Loucy (cell line): ENCODE measurements around the gene SLC17A3.

Experiments used
- H2AFZ ChIP-seq: fragments of 200-600 bp; sonication (generic); 2 replicates; pipeline ENCODE4 v1.6.0; 2016; ENCODE audit warnings: antibody characterized with exemption, mild to moderate bottlenecking, low read length, moderate library complexity
- H3F3A ChIP-seq: fragments of 200-600 bp; 2 replicates; pipeline ENCODE4 v1.6.0; 2016; ENCODE audit warnings: antibody characterized with exemption, low read depth, mild to moderate bottlenecking
- H3K27me3 ChIP-seq: fragments of 200-600 bp; sonication (generic); 2 replicates; pipeline ENCODE4 v1.6.1; 2014; ENCODE audit warnings: low read length, mild to moderate bottlenecking; ENCODE audit not compliant: insufficient read depth, poor library complexity, severe bottlenecking
- H3K36me3 ChIP-seq: fragments of 200-600 bp; sonication (generic); 2 replicates; pipeline ENCODE4 v1.6.1; 2016; ENCODE audit warnings: low read length; ENCODE audit not compliant: insufficient read depth
- H3K4me1 ChIP-seq: fragments of 200-600 bp; sonication (generic); 2 replicates; pipeline ENCODE4 v1.5.1; 2014; ENCODE audit warnings: low read length, mild to moderate bottlenecking; ENCODE audit not compliant: insufficient read depth, poor library complexity, severe bottlenecking
- H3K4me2 ChIP-seq: fragments of 200-600 bp; sonication (generic); 2 replicates; pipeline ENCODE4 v1.6.0; 2014; ENCODE audit warnings: antibody characterized with exemption, low read length, low read depth, mild to moderate bottlenecking; ENCODE audit not compliant: poor library complexity, severe bottlenecking
- H3K4me3 ChIP-seq: fragments of 200-600 bp; sonication (generic); 2 replicates; pipeline ENCODE4 v1.5.1; 2014; ENCODE audit warnings: low read length, mild to moderate bottlenecking, mixed read lengths; ENCODE audit not compliant: poor library complexity, severe bottlenecking
- H3K79me2 ChIP-seq: fragments of 200-600 bp; sonication (generic); 2 replicates; pipeline ENCODE4 v1.6.1; 2014; ENCODE audit warnings: low read length; ENCODE audit not compliant: insufficient read depth
- H3K9ac ChIP-seq: fragments of 200-600 bp; sonication (generic); 2 replicates; pipeline ENCODE4 v1.6.0; 2014; ENCODE audit warnings: mild to moderate bottlenecking, low read depth, low read length, moderate library complexity; ENCODE audit not compliant: poor library complexity, severe bottlenecking
- H3K9me2 ChIP-seq: fragments of 200-600 bp; sonication (generic); replicated peaks from 2 replicates; pipeline ENCODE4 v1.6.1; 2016; ENCODE audit warnings: low read depth, low read length, mixed read lengths
- H3K9me3 ChIP-seq: fragments of 200-600 bp; sonication (generic); 2 replicates; pipeline ENCODE4 v1.6.1; 2014; ENCODE audit warnings: mild to moderate bottlenecking, antibody characterized with exemption, low read length, low read depth; ENCODE audit not compliant: insufficient read depth
- H4K20me1 ChIP-seq: fragments of 200-600 bp; sonication (generic); 2 replicates; pipeline ENCODE4 v1.6.0; 2014; ENCODE audit warnings: antibody characterized with exemption, low read length, mild to moderate bottlenecking; ENCODE audit not compliant: insufficient read depth, poor library complexity, severe bottlenecking
- EZH2phosphoT487 ChIP-seq: fragments of 200-600 bp; IDR thresholded peaks from 2 replicates; pipeline ENCODE4 v1.6.1; 2018; ENCODE audit warnings: antibody characterized with exemption, mild to moderate bottlenecking, moderate library complexity, borderline replicate concordance
- TF ChIP-seq, protein P1 (sequence below): fragments of 200-600 bp; sonication (generic); conservative IDR thresholded peaks from 2 replicates; pipeline ENCODE4 v1.5.1; 2014; ENCODE audit warnings: mild to moderate bottlenecking, antibody characterized with exemption, low read length

Gene SLC17A3

DNA sequence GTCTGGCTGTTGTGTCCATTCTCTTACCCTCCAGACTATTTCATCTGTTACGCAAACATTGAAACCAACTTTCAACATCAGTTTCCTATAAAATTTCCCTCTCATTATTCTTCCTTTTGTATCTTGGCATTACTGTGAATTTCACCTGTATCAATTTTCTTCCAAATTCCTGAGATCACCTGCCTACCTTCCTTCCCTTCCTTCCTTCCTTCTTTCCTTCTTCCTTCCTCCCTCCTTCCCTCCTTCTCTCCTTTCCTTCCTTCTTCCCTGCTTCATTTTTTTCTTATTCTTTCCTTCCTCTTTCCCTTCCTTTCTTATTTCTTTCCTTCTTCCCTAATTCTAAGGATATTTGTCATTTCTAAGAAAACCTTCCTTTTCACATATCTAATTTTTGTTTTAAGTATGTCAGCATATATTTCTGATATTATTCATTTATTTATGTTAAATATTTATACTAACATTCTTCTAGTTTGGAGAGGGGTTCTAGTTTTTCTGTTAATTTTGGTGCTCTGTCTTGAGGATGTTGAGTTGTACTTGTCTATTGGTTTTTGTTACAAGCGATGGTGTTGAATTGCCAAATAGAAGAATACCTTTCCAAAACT, 4.8 kb upstream of the SLC17A3 start:
- TF ChIP-seq EZH2phosphoT487, result no peak
- TF ChIP-seq, protein P1, sequence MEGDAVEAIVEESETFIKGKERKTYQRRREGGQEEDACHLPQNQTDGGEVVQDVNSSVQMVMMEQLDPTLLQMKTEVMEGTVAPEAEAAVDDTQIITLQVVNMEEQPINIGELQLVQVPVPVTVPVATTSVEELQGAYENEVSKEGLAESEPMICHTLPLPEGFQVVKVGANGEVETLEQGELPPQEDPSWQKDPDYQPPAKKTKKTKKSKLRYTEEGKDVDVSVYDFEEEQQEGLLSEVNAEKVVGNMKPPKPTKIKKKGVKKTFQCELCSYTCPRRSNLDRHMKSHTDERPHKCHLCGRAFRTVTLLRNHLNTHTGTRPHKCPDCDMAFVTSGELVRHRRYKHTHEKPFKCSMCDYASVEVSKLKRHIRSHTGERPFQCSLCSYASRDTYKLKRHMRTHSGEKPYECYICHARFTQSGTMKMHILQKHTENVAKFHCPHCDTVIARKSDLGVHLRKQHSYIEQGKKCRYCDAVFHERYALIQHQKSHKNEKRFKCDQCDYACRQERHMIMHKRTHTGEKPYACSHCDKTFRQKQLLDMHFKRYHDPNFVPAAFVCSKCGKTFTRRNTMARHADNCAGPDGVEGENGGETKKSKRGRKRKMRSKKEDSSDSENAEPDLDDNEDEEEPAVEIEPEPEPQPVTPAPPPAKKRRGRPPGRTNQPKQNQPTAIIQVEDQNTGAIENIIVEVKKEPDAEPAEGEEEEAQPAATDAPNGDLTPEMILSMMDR, result no peak
- Histone ChIP-seq H2AFZ (no peak overlapping the region), H3F3A (no peaks in the 10 kb centered on the region)

DNA sequence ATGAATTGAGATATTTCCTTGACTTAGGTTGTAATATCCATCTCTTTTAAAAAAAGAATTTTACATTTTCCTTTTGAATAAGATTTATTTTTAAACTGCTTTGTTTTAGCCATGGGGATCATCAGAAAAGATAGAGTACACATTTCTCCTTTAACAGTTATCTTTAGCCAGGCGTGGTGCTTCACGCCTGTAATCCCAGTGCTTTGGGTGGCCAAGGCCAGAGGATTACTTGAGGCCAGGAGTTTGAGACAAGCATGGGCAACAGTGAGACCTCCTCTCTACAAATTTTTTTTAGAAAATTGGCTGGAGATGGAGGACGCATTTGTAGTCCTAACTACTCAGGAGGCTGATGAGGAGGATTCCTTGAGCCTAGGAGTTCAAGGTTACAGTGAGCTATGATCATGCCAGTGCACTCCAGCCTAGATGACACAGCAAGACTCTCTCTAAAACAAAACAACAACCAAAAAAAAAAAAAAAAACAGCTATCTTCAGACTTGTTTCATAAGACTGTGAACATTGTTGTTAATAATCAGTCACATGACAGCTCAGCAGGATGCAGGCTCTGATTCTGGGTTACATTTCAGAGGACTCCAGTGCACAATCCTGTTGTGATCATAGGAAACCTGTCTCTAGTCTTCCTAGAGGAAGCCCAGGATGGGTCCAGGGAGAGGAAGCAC, 2.0 kb upstream of the SLC17A3 start:
- Histone ChIP-seq H3F3A (no peaks in the 10 kb centered on the region), H3K79me2 (no peaks in the 10 kb centered on the region), H3K4me1 (no peaks in the 10 kb centered on the region), H3K4me3 (no peak overlapping the region), H3K9me3 (no peaks in the 10 kb centered on the region), H2AFZ (no peak overlapping the region), H3K9ac (no peak overlapping the region), H4K20me1 (no peaks in the 10 kb centered on the region), H3K4me2 (no peak overlapping the region), H3K9me2 (no peaks in the 10 kb centered on the region), H3K36me3 (no peaks in the 10 kb centered on the region), H3K27me3 (no peaks in the 10 kb centered on the region)
- TF ChIP-seq, protein P1, result no peak
- no peak for TF ChIP-seq EZH2phosphoT487

More for the DNA sequence above, 4.8 kb upstream of the SLC17A3 start:
- H3K27me3 ChIP-seq, result no peaks in the 10 kb centered on the region
- no peaks in the 10 kb centered on the region for H3K9me3 ChIP-seq
- H3K4me1 ChIP-seq, result no peaks in the 10 kb centered on the region
- no peak overlapping the region for H3K4me3 ChIP-seq
- no peaks in the 10 kb centered on the region for H3K9me2 ChIP-seq
- H3K79me2 ChIP-seq, result no peaks in the 10 kb centered on the region
- no peak overlapping the region for H3K4me2 ChIP-seq
- H3K36me3 ChIP-seq, result no peaks in the 10 kb centered on the region
- no peak overlapping the region for H3K9ac ChIP-seq
- no peaks in the 10 kb centered on the region for H4K20me1 ChIP-seq

DNA sequence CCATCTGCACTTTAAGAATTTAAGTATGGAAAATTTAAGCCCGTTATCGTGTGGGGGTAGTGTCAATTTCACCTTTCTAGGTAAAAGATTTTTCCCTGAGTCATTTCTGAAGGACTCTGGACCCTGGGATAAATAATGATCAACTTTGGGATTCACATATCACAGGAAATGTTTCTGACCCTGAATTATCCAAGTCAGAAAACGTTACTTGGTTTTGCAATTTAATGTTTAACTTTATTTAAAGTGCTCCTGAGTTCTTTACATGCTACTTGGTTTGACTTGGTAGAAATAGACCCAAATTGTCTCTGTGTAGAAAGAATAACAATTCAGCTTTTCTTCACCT, 1.5 kb upstream of the SLC17A3 start:
- Histone ChIP-seq H3K9ac (no peak overlapping the region), H3K9me3 (no peaks in the 10 kb centered on the region), H3K27me3 (no peaks in the 10 kb centered on the region), H3K79me2 (no peaks in the 10 kb centered on the region), H4K20me1 (no peaks in the 10 kb centered on the region), H3K9me2 (no peaks in the 10 kb centered on the region), H3K4me3 (no peak overlapping the region), H3F3A (no peaks in the 10 kb centered on the region), H3K36me3 (no peaks in the 10 kb centered on the region), H3K4me1 (no peaks in the 10 kb centered on the region), H3K4me2 (no peak overlapping the region), H2AFZ (no peak overlapping the region)
- TF ChIP-seq, protein P1, result no peak
- TF ChIP-seq EZH2phosphoT487, result no peak
